HL-60/S4 treated with phorbol 12-myristate 13-acetate at 8.2 ng/mL for 4 days and 3 days (cell line): ENCODE measurements around the gene ATF7IP2.
"Not testable (repeated sequence)": the region's sequence is repeated elsewhere in the genome, so short reads cannot be mapped to it uniquely, and the experiment has no call there.

Experiments used
- in situ Hi-C: fragments of 300-500 bp; cut with MboI; formaldehyde crosslinking; loops from 2 replicates; pipeline ENCODE4 v1.15.0; 2022; ENCODE audit warnings: low sequenced_read_pairs

Gene ATF7IP2

GRCh38 chr16:10371592-10371991, 14.3 kb upstream of the ATF7IP2 start:
- in situ Hi-C loops, result no loop called here

GRCh38 chr16:10373556-10373955, 12.3 kb upstream of the ATF7IP2 start:
- in situ Hi-C loops, result no loop called here

GRCh38 chr16:10376229-10376628, 9.6 kb upstream of the ATF7IP2 start:
- in situ Hi-C loops, result no loop called here

GRCh38 chr16:10383626-10384025, 2.2 kb upstream of the ATF7IP2 start:
- in situ Hi-C loops, result no loop called here

- in situ Hi-C loops, result no loop called here
Measured at GRCh38 chr16:10386517-10387100, 748 bp downstream of the ATF7IP2 start.

- in situ Hi-C loops, result no loop called here
Measured at GRCh38 chr16:10387188-10387617, 1.3 kb downstream of the ATF7IP2 start.

DNA sequence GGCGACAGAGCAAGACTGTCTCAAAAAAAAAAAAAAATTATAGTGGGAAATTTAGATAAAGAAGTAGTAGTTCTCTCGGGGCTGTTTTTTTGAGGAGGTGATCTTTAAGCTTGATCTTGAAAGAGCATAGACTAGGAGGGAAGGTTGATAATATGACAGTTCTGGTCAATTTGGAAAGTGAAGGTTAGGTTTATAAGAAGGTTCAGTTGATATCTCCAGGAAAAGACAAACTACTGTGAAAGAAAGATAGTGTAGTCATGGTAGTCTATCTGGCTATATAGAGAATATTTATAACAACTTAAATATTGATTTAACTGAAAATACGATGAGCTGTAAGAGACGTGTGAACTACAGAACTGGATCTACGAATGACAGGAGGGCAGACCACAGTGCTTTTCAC, 3.1 kb downstream of the ATF7IP2 start:
- in situ Hi-C loops, result no loop called here

- in situ Hi-C loops, result no loop called here
Measured at GRCh38 chr16:10390330-10390729, 4.5 kb downstream of the ATF7IP2 start.

DNA sequence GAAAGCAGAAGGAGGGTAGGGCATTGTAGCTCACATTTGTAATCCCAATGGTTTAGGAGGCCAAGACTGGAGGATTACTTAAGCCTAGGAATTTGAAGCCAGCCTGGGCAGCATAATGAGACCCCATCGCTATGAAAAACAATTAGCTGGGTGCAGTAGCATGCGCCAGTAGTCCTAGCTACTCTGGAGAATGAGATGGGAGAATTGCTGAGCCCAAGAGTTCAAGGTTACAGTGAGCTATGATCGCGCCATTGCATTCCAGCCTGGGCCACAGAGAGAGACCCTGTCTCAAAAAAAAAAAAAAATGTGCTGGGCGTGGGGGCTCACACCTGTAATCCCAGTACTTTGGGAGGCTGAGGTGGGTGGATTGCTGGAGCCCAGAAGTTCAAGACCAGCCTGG, 5.0 kb downstream of the ATF7IP2 start:
- in situ Hi-C loops, result no loop called here

- in situ Hi-C loops, result no loop called here
Measured at GRCh38 chr16:10391339-10391738, 5.5 kb downstream of the ATF7IP2 start.

GRCh38 chr16:10402975-10403374, 17.1 kb downstream of the ATF7IP2 start:
- in situ Hi-C loops, result no loop called here

- in situ Hi-C loops, result no loop called here
Measured at GRCh38 chr16:10405386-10405939, 19.6 kb downstream of the ATF7IP2 start.

- in situ Hi-C loops, result no loop called here
Measured at GRCh38 chr16:10408824-10409381, 23.0 kb downstream of the ATF7IP2 start.

- in situ Hi-C loops, result not testable (repeated sequence)
Measured at GRCh38 chr16:10409713-10410112, 23.9 kb downstream of the ATF7IP2 start.

GRCh38 chr16:10410469-10410868, 24.6 kb downstream of the ATF7IP2 start:
- in situ Hi-C loops, result no loop called here

DNA sequence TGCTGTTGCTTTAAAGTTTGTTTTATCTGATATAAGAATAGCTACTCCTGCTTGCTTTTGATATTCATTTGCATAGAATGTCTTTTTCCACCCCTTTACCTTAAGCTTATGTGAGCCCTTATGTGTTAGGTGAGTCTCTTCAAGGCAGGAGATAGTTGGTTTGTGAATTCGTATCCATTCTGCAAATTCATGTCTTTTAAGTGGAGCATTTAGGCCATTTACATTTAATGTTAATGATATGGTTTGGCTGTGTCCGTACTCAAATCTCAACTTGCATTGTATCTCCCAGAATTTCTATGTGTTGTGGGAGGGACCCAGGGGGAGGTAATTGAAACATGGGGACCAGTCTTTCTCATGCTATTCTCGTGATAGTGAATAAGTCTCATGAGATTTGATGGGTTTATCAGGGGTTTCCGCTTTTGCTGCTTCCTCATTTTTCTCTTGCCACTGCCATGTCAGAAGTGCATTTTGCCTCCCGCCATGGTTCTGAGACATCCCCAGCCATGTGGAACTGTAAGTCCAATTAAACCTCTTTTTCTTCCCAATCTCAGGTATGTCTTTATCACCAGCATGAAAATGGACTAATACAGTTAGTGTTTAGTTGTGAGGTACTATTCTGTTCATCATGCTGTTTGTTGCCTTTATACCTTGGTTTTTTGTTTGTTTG, 27.2 kb downstream of the ATF7IP2 start:
- in situ Hi-C loops, result no loop called here

DNA sequence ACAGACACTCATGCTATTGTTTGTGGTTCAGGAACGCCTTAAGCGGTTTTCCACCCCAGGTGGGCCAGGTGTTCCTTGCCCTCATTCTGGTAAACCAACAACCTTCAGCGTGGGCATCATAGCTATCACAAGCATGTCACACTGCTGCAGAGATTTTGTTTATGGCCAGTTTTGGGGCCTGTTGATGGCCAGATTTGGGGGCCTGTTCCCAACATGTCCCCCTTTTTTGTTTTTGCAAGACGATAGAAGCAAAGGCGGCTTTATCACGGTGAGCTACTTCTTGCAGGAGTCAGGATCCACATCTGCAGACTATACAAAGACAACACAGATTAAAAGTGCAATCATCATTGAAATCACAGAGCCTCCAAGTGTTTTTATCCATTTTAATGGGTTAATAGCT, 32.3 kb downstream of the ATF7IP2 start:
- in situ Hi-C loops, result not testable (repeated sequence)

DNA sequence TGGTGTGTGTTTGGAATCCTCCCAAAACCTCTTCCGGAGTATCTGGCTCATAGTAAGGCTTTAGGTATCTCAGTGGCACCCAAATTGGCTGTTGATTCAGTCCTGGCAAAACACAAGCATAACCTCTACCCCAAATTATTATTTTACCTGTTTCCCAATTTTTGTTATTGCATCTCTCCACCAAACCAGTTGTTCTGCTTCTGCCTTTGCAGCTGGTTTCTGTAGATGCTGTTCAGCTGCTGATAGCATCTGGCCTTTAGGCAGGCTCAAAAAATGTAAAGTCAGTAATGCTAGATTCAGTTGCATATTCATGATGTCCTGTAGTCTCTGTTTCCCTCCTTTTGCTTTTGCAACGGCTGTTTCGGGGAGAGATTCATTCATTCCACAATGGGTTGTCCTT, 33.8 kb downstream of the ATF7IP2 start:
- in situ Hi-C loops, result no loop called here

- in situ Hi-C loops, result no loop called here
Measured at GRCh38 chr16:10421596-10421995, 35.7 kb downstream of the ATF7IP2 start.

DNA sequence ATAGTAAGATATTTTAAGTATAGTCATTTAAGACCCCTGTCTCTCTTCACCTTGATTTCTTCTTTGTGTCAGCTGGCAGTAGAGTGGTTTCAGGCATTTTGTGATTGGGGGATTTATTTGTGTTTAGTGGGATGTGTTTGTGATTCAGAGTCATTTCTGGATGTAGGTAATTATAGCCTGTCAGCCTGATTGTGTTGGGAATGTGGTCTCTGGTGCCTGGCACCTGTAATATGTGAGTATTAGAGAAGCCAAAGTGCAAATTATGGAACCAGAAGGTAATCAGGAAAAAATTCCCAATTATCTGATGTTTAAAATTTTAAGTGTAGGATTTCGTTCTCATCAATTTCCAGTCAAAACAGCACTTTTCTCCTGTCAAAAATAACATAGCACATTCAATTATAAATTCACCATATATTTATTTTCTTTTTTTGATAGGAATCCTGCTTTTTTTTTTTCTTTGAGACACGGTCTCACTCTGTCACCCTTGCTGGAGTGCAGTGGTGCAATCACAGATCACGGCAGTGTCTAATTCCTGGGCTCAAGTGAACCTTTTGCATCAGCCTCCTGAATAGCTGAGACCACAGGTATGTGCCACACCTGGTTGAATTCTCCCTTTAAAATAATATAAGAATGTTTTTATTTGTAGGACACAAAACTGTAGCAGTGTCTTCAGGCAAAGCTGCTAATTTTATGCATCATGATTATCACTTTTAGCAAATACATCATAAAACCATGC, 42.7 kb downstream of the ATF7IP2 start:
- in situ Hi-C loops, result no loop called here

GRCh38 chr16:10429299-10429969, 43.6 kb downstream of the ATF7IP2 start:
- in situ Hi-C loops, result not testable (repeated sequence)
